Transverse colon (tissue), 4 donors: ENCODE results near the gene PRKCI. TPM values are rescaled to one million over a fixed set of nuclear protein-coding genes. Genes with fewer than 3 reads are reported as not detected.
A peak's percentile ranks its signal among the peaks of the same experiment; 100 is the strongest.
"Not testable (repeated sequence)": the region's sequence is repeated elsewhere in the genome, so short reads cannot be mapped to it uniquely, and the experiment has no call there.

Experiments used
- DNase-seq: peaks from one replicate; pipeline ENCODE4 v3.0.0-alpha.2; 2019
- H3K27ac ChIP-seq, 4 donors: fragments of 200-600 bp; sonication (generic); 2 replicates each; pipeline ENCODE4 v1.5.1; 2016 to 2018; ENCODE audit warnings: inconsistent platforms in 4 of 4
- H3K27me3 ChIP-seq: fragments of 200-600 bp; sonication (generic); 2 replicates; pipeline ENCODE4 v1.5.1; 2017; ENCODE audit warnings: inconsistent platforms
- H3K36me3 ChIP-seq, 4 donors: fragments of 200-600 bp; sonication (generic); 2 replicates each; pipeline ENCODE4 v1.5.1; 2017 to 2019; ENCODE audit warnings: inconsistent platforms in 4 of 4
- H3K4me1 ChIP-seq, 4 donors: fragments of 200-600 bp; sonication (generic); 2 replicates each; pipeline ENCODE4 v1.5.1; 2017 to 2020; ENCODE audit warnings: inconsistent platforms in 4 of 4
- H3K4me3 ChIP-seq, 4 donors: fragments of 200-600 bp; sonication (generic); 1 replicate in 1 of 4; 2 replicates in 3 of 4; pipeline versions ENCODE4 v1.5.1 to v1.6.1; 2017 to 2019; ENCODE audit warnings: inconsistent platforms in 4 of 4
- H3K9me3 ChIP-seq, 2 donors: fragments of 200-600 bp; sonication (generic); 2 replicates each; pipeline ENCODE4 v1.5.1; 2017 to 2019; ENCODE audit warnings: inconsistent platforms in 2 of 2
- CTCF ChIP-seq, 5 experiments: fragments of 200-600 bp in 3 of 5; fragments of 450-650 bp in 2 of 5; sonication (generic) in 3 of 5; IDR thresholded peaks; 1 replicate in 2 of 5; 2 replicates in 3 of 5; pipeline ENCODE4 v1.5.1; 2016 to 2017; ENCODE audit warnings: antibody characterized with exemption in 5 of 5, inconsistent platforms in 3 of 5, mild to moderate bottlenecking in 2 of 5, moderate library complexity in 1 of 5
- EP300 ChIP-seq: sonication (generic); formaldehyde crosslinking; IDR thresholded peaks from one replicate; pipeline ENCODE4 v1.6.1; 2017; ENCODE audit warnings: antibody characterized with exemption, low read depth
- POLR2A ChIP-seq: fragments of 450-650 bp; IDR thresholded peaks from one replicate; pipeline ENCODE4 v1.6.1; 2016; ENCODE audit warnings: antibody characterized with exemption, mild to moderate bottlenecking, moderate library complexity
- POLR2AphosphoS5 ChIP-seq, 3 donors: sonication (generic); formaldehyde crosslinking; IDR thresholded peaks; one replicate each; pipeline ENCODE4 v1.6.1; 2016; ENCODE audit warnings: antibody characterized with exemption in 3 of 3
- WGBS, 2 donors: methylation state at CpG; one replicate each; pipeline ENCODE4 v1.1.5; 2018; ENCODE audit warnings: low coverage in 1 of 2; 5-methylcytosine and 5-hydroxymethylcytosine counted together
- in situ Hi-C, 4 donors: fragments of 200-750 bp; cut with MboI; loops; one replicate each; pipeline versions ENCODE4 v1.15.0 to v1.15.1; 2017; ENCODE audit warnings: low sequenced_read_pairs in 3 of 4, low pct_ligation_motif_present in 1 of 4, low pct_unique_long_range_greater_than_20kb in 1 of 4
- intact Hi-C: fragments of 100-400 bp; cut with DNase I; formaldehyde crosslinking; loops from one replicate; pipeline ENCODE4 v1.15.1; 2023; ENCODE audit warnings: low total_unique reads
- total RNA-seq, 4 donors: library from RNA; depleted of rRNA; stranded (reverse); fragments of >200 nt; gene quantifications; one replicate each; pipeline ENCODE4 v1.1.0, GENCODE V29; 2016

The PRKCI gene
- total RNA-seq, 4 donors from 2014 or later, result 21.1 to 52.1 (median 36.0) TPM

DNA sequence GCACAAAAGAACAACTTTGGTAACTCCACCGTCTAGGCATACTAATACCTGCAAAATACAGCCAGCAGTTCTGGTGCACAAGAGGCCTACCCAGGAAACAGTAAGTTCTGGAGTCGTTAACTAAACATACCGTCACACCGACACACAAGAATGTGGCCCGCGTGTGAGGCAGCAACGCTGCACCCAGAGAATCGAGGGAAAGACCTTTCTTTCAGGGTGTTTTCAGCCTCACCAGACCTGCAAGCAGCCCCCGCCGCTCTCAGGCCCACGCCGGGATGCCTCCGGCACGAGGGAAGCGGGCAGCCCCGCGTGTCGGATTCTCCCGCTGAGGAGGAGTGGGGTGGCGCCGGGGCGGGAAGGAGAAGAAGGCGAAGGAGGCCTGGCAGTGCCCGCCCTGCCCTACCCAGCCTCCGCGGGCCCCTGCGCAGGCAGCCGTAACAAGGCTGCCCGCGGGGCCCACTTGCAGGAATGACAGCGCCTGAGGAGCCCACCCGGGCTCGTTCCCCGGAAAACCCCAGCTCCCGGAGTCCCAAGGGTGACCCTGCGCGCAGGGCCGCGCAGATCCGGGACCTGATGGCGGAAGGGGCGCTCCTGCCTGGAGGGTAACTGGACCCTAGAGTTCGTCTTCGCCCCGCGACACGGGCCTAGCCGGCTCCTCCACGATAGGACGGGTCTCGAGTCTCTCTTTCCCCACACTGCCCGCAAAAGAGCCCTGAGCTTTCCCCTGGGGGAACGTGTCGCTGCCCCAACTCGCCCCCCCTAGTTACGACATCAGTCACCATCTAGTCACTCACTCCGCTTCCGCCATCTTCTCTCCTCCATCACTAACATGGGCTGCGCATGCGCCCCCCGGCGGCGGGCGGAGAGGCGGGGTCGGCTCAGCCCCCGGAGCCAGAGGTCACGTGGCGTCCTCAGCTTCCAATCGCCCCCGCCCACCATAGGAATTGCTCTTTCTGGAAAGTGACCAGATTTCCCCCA lies 41.0 kb upstream of the PRKCI start, which contains the start of gene PHC3:
Gene PHC3, minus strand, starts transcription at position 826 of the 978 bp plus-strand sequence. Its CDS starts 18 bp downstream, at position 808.
- TF ChIP-seq POLR2AphosphoS5 (IDR thresholded peaks at IDR 0.05) (peak; percentile 89 to 94 (median 93)), POLR2A (peak; percentile 89), EP300 (no peak), CTCF (IDR thresholded peaks at IDR 0.05) (peak; percentile 4 to 39 (median 34))
- 0% methylated on average over 9 to 64 of the region's 71 CpGs for WGBS, 2 donors
- Histone ChIP-seq H3K4me3 (peak within 1 kb of the TSS; percentile 81 to 99 (median 90)), H3K27ac (peak within 1 kb of the TSS; percentile 97 to 100 (median 98)), H3K9me3 (no peaks in the 10 kb centered on the region), H3K4me1 (peaks cover 5 to 38% (median 34%) of the 10 kb centered on the region in 4 donors), H3K36me3 (peaks cover 0 to 15% (median 5%) of the 10 kb centered on the region in 4 donors), H3K27me3 (no peaks in the 10 kb centered on the region)
- peak; percentile 95 for DNase-seq
- intact Hi-C loops, result no loop called here
- in situ Hi-C loops, result no loop called here

DNA sequence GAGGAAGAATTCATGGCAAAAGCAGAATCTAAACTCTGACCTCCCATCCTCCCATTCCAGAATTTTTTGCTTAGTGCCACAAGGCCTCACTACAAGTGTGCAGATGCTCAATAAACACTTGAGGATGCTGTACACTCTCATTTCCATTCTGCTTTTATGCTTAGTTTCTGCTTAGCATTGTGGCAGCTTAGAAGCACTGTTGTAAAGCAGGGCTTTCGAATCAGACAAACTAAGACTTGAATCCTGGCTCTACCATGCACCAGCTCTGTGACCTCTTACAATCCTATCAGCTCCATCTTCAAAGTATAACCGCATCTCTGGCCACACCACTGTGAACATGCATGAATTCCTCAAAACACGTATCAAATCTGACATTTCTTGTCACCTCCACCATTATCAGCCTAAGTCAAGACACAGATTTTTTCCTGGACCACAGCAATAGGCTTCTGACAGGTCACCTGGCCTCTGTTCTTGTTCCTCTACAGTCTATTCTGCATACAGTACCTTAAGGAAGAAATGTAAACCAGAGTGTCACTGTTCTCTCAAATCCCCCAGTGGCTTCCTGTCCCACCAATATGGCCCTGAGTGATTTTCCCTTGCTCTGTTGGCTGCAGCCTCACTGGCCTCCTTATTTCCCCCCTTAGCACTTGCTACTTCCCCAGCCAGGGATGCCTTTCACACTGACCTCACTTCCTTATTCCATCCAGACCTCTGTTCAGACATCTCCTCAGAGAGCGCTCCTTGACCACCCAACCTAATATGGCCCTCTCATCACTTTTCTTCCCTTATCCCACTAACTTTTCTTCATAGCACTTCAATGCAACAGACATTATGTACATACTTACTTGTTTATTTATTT lies 32.6 kb upstream of the PRKCI start:
- in situ Hi-C loops, result no loop called here

GRCh38 chr3:170195759-170196158 lies 26.5 kb upstream of the PRKCI start:
- H3K27me3 ChIP-seq, H3K27ac ChIP-seq, H3K9me3 ChIP-seq, H3K36me3 ChIP-seq, H3K4me3 ChIP-seq, DNase-seq, intact Hi-C loops, H3K4me1 ChIP-seq, in situ Hi-C loops: not testable (repeated sequence)
- WGBS, 2 donors, result 72 to 85% methylated on average over 3 of the region's 3 CpGs

More for the DNA sequence above, 32.6 kb upstream of the PRKCI start:
- no peak for DNase-seq
- no peaks in the 10 kb centered on the region for H3K36me3 ChIP-seq
- H3K4me3 ChIP-seq, result no peak overlapping the region
- intact Hi-C loops, result no loop called here
- peaks cover 0 to 9% (median 0%) of the 10 kb centered on the region in 4 donors for H3K4me1 ChIP-seq
- TF ChIP-seq POLR2AphosphoS5 (IDR thresholded peaks at IDR 0.05) (no peak), POLR2A (no peak)
- H3K27ac ChIP-seq, result no peak overlapping the region
- H3K27me3 ChIP-seq, result no peaks in the 10 kb centered on the region
- WGBS, 2 donors, result 88 to 89% methylated on average over 3 to 4 of the region's 4 CpGs
- no peaks in the 10 kb centered on the region for H3K9me3 ChIP-seq

- TF ChIP-seq CTCF (IDR thresholded peaks at IDR 0.05) (no peak), POLR2AphosphoS5 (IDR thresholded peaks at IDR 0.05) (no peak), EP300 (no peak), POLR2A (no peak)
- Histone ChIP-seq H3K9me3 (no peaks in the 10 kb centered on the region), H3K27me3 (no peaks in the 10 kb centered on the region), H3K27ac (no peak overlapping the region), H3K4me1 (no peaks in the 10 kb centered on the region), H3K36me3 (no peaks in the 10 kb centered on the region), H3K4me3 (no peak overlapping the region)
- intact Hi-C loops, result no loop called here
- in situ Hi-C loops, result no loop called here
- no peak for DNase-seq
- WGBS, 2 donors, result 86 to 89% methylated on average over 2 to 3 of the region's 3 CpGs
These were observed 25.4 kb upstream of the PRKCI start for GRCh38 chr3:170196833-170197232.

DNA sequence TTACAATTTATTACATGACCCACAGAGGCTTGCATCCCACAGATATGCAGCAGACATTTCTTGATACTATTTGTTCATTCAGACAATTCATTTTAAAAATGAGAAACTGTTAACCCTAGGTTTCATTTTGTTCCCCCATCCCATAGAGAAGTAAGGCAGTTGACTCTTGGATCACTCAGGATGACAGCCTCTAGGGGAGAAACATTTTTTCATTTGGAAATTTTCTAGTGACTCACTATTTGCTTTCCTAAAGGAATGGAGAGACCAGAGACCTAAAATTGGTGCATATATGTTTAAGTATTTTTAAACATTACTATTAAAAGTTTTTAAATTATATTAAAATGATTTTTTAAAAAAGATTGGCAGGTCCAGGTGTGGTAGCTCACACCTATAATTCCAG lies 21.2 kb upstream of the PRKCI start:
- Histone ChIP-seq H3K9me3 (no peaks in the 10 kb centered on the region), H3K27me3 (no peaks in the 10 kb centered on the region), H3K36me3 (no peaks in the 10 kb centered on the region), H3K4me3 (no peak overlapping the region), H3K27ac (no peak overlapping the region), H3K4me1 (no peaks in the 10 kb centered on the region)
- TF ChIP-seq POLR2A, result no peak
- no peak for TF ChIP-seq POLR2AphosphoS5 (IDR thresholded peaks at IDR 0.05)
- in situ Hi-C loops (no loop called here), intact Hi-C loops (no loop called here)
- no peak for DNase-seq
